GM21723 (cell line): Measurements from ENCODE around the gene PCIF1.
"Not testable (repeated sequence)": the region's sequence is repeated elsewhere in the genome, so short reads cannot be mapped to it uniquely, and the experiment has no call there.

Experiments
- ATAC-seq: cut with Tn5 transposase; IDR thresholded peaks from one replicate; pipeline ENCODE4 v1.9.1; 2021; ENCODE audit warnings: mild to moderate bottlenecking, moderate library complexity; ENCODE audit not compliant: unreplicated experiment

The PCIF1 gene

DNA sequence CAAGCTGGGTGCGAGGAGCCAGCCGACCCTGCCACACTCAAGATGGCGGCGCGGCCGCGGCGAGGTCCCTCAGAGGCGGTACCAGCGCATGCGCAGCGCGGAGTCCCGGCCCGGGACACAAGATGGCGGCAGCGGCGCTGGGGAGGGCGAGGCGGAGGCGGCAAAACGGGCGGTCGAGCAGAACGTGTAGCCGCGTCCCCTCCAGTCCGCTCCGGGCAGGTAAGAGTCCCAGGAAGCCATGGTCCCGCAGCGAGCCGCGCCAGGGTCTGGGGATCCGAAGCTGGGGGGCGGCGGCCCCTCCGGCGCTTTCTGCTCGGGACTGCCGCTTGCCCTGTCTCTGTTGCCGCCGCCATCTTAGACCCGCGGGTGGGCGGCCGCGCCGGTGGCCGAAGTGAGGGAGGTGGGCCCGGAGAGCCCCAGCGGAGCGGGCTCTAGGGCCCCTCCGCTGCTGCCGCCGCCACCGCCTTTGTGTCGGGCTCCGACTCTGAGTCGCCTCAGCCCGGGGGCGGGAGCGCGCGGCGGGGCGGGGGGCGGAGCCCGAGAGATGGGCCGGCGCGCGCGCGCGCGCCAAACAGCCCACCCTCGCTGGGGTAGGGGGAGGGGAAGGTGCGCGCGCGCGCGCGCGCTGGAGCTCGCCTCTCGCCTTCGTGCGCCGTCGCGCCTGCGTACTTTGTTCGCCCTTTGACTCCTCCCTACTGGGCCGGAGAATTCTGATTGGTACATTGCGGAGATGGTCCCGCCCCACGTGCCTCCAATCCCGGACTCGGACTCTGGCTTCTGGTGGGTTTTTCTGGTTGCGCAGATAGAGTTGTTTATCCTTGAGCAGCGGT is at the start of gene PCIF1:
Gene PCIF1, plus strand, starts transcription at position 98 of the 830 bp plus-strand sequence. CDS start 4,317 bp downstream, outside the sequence.
- ATAC-seq: peak; percentile 67

DNA sequence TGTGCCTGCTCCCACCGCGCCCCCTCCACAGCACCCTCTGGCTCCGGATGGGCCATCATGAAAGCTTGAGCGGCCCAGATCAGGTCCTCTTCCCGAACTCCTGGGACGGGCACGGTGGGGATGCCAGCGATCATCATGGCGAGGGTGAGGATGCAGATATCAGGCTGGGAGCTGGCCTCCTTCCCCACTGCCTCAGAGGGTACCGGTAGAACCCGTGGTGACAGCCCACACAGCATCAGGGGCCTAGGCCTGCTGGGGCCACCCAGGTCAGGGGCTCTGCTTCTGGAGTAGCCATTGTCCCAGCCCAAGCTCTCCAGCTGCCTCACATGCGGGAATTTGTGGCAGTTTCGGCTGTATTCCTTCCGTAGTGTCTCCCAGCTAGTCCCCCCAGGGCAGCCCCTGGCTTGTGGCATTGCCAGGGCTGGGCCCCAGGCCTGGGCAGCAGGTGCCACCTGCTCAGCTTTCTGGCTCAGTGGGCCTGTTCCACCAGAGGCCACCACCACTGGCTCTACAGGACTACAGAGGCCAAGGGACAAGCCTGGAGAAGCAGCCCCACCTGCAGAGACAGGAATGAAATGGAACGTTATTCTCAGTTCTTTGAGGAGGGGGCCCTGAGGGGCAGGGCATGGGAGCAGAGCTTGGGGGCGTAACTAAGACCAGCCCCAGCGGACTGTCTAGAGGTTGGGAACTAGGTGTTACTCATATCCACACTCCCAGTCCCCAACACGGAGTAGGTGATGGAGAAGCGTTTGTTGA is 47.7 kb upstream of the PCIF1 start:
- no peak for ATAC-seq

DNA sequence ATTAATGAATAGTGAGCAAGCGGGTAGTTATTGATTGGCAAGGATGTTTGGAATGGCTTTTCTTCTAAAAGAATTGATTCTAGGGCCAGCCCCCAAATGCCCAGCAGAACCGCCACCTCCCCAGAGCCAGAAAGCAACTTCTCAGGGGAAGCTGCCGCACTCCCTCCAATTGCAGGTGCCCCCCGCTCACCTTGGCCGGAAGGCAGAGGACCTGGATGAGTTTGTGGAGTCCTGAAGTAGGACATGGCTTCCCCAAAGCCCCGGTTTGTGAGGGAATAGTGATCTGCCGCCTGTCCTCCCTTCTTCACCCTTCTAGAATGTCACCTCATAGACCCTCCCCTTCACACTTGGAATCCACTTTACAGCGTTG is 47.2 kb upstream of the PCIF1 start, which contains the start of gene SPATA25:
Gene SPATA25, minus strand, starts transcription at position 277 of the 370 bp plus-strand sequence. Its CDS starts 32 bp downstream, at position 245.
- no peak for ATAC-seq

DNA sequence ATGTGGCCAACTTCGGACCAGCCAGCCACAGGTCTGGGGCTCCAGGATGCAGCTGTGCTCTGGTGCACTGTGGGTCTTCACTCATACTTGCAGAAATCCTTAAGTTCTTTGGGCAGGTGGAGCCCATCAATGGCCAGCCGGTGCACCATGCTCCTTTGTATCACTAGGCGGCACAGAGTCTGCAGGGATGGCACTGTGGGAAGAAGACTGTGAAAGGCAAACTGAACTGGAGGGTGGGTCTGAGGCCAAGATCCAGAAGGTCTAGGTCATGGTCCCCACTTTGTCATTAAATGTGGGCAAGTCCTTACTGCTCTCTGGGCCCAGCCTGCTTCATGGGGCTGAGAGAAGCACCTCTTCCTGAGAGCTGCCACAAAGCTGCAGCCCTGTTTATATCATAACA is 45.8 kb upstream of the PCIF1 start:
- ATAC-seq: no peak

DNA sequence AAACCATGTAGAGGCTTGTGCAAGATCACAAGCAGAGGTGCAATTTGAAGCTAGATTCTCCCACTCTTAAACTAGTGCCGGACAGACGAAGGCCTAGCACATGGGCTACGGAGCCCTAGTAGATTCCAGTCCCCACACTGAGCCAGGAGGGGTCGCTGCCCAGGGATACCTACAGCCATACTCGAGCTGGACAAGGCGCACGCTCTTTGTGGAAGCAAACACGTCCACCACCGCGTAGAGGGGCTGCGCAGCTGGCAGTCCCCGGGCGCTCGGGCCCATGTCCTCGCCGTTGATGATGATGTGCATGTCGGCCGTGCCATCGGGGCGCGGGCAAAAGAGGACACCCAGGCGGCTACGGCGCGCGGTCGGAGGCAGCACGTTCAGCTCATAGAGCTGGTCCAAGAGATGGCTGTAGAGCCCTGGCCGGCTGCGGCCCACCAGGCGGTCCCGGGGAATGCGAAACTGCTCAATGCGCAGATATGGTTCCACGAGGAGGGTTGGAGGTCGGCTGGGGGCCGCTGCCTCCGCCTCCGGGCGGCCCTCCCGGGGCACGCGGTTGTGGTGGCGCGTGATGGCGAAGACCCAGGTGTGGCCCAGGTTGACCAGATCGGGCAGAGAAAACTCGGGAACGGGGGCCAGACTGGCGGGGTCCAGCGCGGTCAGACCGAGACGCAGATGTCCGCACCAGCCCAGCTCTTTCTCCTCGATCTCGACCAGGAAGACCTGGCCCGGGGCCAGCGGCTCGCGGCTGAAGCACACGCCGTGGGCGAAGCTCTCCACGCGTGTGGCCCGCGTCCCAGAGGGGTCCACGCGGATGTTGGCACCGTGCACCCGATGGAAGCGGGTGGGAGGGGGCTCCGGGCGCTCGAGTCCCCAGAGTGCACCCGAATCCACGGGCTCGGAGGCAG is 44.2 kb upstream of the PCIF1 start:
- ATAC-seq: peak; percentile 26

DNA sequence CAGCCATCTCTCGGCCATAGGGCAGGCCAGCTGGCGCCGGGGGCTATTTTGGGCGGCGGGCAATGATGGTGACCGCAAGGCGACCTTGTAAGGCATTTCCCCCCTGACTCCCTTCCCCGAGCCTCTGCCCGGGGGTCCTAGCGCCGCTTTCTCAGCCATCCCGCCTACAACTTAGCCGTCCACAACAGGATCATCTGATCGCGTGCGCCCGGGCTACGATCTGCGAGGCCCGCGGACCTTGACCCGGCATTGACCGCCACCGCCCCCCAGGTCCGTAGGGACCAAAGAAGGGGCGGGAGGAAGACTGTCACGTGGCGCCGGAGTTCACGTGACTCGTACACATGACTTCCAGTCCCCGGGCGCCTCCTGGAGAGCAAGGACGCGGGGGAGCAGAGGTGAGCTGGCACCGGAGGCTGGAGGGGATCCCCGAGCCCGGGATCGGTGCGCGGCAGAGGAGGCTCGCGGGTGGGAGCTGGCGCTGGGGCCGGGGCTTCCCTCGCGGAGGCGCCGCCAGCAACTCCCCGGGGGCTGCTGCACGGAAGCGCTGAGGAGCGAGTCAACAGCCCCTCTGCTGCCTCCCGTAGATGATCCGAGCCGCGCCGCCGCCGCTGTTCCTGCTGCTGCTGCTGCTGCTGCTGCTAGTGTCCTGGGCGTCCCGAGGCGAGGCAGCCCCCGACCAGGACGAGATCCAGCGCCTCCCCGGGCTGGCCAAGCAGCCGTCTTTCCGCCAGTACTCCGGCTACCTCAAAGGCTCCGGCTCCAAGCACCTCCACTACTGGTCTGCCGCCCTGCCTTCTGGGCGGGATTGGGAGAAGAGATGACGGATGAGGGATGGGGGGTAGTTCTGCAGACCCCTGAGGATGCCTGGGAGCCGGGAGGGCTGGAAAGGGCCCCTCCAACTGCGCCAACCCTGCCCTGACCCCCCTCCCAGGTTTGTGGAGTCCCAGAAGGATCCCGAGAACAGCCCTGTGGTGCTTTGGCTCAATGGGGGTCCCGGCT is 43.2 kb upstream of the PCIF1 start, which contains the start of the genes CTSA and NEURL2:
Gene CTSA, plus strand, starts transcription at position 351 of the 999 bp plus-strand sequence. Its CDS starts 234 bp downstream, at position 585.
Gene NEURL2, minus strand, starts transcription at position 224 of the 999 bp plus-strand sequence. Its CDS starts 217 bp downstream, at position 7.
- peak; percentile 78 for ATAC-seq

DNA sequence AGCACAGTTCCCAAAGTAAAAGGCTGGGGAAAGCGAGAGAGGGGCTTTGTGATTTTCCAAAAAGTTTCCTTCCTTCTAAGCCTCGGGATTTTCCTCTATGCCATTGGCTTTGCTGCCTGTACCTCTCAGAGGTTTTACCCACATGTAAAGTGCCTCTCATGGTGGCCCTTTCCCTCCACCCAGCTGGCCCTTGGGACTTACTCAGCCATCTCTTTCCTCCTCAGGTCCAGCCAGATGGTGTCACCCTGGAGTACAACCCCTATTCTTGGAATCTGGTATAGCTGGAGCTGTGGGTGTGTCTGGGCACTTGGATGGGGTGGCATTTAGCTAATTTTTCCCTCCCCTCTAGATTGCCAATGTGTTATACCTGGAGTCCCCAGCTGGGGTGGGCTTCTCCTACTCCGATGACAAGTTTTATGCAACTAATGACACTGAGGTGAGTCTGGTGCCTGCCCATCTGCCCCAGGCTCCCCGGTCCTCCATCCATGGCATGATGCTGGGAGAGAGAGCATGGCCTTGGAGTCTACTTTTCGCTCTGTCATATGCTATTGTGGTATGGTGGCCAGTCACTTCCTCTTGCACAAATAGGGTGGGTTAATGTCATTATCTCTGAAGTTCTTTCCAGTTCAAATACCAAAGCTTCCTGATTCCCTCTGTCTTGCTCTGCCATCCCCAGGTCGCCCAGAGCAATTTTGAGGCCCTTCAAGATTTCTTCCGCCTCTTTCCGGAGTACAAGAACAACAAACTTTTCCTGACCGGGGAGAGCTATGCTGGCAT is 42.2 kb upstream of the PCIF1 start:
- no peak for ATAC-seq

DNA sequence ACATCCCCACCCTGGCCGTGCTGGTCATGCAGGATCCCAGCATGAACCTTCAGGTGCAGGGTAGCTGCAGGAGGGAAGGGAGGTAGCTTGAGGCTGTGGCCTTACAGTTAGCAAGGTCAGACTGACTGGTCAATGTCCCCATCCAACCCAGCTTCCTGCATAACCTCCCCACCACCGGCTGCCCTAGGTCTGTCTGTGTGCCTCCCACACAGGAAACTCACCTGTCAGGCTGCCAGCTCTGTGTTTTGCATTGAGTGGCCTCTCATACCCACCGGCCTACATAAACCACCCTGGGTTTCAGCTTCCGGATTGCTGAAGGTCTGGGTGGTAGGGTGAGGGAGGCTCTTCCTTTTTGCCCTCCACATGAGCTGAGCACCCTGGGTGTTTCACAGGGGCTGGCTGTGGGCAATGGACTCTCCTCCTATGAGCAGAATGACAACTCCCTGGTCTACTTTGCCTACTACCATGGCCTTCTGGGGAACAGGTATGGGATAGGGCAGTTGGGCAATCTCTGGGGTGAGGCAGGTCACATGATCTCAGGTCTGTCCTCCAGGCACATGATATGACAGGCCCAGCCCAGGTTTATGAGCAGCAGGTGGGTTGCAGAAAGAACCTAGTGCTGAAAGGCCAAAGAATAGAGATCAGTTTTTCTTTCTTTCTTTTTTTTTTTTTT is 41.5 kb upstream of the PCIF1 start:
- no peak for ATAC-seq

DNA sequence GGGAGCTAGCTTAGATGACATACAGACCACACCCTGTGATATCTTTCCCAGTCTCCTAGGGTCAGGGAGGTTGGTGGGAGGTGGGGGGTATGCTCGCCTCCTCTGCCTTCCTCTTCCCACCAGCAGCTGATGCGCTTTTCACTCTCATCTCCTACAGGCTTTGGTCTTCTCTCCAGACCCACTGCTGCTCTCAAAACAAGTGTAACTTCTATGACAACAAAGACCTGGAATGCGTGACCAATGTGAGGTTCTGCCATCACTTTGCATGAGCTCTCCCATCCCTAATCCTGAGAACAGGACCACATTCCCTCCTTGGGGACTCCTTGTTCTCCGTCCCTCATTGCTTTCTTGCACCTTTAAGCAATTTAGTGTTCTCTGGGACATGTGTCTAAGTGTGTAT is 40.7 kb upstream of the PCIF1 start:
- no peak for ATAC-seq

DNA sequence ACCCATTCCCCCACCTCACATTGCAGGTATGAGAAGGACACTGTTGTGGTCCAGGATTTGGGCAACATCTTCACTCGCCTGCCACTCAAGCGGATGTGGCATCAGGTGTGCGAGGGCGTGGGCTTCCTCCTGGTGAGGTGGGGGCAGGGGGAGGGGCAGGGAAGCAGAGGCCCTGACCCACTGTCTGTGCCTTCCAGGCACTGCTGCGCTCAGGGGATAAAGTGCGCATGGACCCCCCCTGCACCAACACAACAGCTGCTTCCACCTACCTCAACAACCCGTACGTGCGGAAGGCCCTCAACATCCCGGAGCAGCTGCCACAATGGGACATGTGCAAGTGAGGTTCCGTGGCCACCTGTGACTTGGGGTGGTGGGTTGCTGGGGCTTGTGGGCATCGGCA is 39.7 kb upstream of the PCIF1 start:
- no peak for ATAC-seq

DNA sequence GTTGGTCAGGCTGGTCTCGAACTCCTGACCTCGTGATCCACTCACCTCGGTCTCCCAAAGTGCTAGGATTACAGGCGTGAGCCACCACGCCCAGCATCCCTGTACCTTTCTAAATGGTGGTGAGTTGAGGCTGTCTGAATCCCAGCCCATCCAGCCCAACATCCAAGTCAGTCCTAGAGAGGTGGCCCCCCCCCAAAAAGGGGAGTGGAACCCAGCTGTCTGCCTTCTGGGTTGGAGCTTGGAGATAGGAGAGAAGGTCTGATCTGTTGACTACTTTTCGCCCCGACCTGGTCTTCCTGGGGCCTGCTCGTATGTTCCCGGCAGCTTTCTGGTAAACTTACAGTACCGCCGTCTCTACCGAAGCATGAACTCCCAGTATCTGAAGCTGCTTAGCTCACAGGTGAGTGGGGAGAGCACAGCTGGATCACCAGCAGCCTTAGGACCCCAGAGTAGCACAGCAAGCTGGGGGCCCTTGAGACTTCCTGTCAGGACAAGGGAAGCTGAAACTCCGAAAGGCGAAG is 37.8 kb upstream of the PCIF1 start:
- no peak for ATAC-seq

DNA sequence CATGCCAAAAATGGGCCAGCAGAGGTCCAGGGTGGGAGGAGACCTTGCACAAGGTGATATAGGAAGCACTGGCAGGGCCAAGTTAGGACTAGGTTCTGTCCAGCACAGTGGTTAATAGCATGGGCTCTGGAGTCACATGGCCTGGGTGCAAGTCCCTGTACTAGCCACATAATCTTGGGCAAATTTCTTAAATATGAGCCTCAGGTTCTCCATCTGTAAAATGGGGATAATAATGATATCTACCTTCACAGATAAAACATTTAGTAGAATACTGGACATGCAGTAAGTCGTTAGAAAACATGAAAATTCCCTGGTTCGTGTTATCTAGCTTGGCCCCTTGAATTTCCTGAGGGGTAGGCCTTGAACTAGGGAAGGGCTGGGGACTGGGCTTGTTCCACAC is 37.2 kb upstream of the PCIF1 start:
- no peak for ATAC-seq

DNA sequence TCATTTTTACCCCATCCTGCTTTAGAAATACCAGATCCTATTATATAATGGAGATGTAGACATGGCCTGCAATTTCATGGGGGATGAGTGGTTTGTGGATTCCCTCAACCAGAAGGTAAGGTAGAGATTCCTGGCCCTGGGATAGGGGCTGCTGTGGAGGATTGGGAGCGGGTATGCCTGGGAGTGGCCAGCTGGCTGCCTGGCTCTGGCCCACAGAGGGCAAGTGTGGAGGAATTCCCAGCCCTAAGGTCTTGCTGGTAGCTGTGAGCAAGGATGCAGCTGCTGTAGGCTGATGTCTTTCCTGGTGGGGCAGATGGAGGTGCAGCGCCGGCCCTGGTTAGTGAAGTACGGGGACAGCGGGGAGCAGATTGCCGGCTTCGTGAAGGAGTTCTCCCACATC is 36.8 kb upstream of the PCIF1 start:
- no peak for ATAC-seq

DNA sequence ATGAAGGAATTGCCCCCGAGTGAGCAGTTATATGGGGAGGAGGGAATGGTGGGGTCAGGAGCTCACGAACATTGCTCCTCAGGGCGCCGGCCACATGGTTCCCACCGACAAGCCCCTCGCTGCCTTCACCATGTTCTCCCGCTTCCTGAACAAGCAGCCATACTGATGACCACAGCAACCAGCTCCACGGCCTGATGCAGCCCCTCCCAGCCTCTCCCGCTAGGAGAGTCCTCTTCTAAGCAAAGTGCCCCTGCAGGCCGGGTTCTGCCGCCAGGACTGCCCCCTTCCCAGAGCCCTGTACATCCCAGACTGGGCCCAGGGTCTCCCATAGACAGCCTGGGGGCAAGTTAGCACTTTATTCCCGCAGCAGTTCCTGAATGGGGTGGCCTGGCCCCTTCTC is 36.2 kb upstream of the PCIF1 start:
- ATAC-seq: no peak

DNA sequence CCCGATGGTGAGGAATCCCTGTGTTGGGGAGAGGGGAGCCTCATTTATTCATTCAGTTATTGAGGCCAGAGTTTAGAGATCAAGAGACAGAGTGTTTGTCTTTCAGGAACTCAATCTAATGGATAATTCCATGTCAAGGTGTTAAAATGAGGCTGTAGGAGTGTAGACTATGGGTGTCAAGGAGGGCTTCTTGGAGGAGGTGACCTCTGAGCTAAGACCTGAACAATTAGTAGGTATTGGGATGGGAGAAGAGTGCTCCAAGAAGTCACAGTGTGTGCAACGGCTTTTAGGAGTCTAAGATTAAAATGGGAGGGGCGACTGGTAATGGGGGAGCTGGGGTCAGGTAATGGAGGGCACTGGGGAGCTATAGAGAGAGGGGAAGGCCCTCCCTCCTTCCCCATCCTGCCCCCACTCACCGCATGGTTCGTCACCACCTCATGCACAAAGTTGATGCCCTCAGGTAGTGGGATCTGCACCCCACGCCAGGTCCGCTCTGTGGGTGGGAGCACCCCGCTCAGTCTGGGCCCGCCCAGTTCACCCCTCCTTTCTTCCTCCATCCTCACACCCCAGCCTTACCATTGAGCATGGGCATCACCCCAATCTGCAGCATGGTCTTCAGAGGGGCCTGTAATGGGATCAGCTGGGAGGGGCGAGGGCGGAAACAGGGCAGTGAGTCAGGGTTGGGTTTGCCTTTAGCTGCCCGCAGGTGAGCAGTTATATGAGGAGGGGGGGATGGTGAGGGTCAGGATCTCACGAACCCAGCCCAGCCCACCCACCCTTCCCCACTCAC is 35.2 kb upstream of the PCIF1 start:
- no peak for ATAC-seq

DNA sequence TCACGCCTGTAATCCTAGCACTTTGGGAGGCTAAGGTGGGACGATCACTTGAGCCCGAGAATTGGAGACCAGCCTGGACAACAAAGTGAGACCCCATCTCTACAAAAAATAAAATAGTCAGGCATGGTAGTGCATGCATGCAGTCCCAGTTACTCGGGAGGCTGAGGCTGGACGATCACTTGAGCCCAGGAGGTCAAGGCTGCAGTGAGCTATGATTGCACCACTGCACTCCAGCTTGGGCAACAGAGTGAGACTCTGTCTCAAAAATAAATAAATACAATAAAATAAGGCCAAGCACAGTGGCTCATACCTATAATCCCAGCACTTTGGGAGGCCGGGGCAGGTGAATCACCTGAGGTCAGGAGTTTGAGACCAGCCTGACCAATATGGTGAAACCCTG is 33.2 kb upstream of the PCIF1 start:
- not testable (repeated sequence) for ATAC-seq

DNA sequence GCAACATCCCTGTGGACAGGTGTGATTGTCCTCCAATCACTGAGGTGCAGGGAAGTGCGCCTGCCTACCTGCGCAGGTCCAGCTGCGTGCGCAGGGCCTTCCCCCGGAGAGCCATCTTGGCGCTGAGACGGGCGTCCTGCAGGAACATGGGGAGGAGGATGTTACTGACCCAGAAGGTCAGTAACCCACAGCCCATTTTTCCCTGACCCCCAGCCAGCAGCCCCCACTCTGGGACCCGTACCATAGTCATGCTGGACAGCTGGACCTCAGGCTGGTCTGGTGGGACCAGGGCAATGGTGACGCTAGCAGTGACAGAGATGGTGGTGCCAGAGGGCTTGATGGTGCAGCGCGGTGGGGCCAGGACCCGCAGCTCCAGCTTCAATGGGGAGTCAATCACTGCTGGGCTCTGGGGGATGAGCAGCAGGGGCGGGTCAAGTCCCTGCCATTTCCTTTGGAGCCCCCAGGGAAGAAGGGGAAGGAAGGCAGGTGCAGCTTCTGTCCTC is 32.2 kb upstream of the PCIF1 start:
- no peak for ATAC-seq
